ENCODE data around the gene PDE6H.

GRCh38 chr12:14957551-14958168 is 15.2 kb upstream of the PDE6H start:
- no peak for TF ChIP-seq CTCF (IDR thresholded peaks at IDR 0.05)
- TF ChIP-seq POLR2A (IDR thresholded peaks at IDR 0.05) = no peak
